CD4-positive, alpha-beta T cell (primary cell): ENCODE results near the gene CEP112. TPM values are rescaled to one million over a fixed set of nuclear protein-coding genes. Genes with fewer than 3 reads are reported as not detected.

Experiments used
- ATAC-seq: fragments of 200-7000 bp; cut with Tn5 transposase; one replicate; pipeline ENCODE4 v1.10.0; 2022; ENCODE audit warnings: mild to moderate bottlenecking; ENCODE audit not compliant: poor library complexity
- CTCF ChIA-PET: fragments of 350-600 bp; sonication (Branson Sonifier 250); formaldehyde crosslinking; loops from one replicate; lab custom pipeline; 2021; ENCODE audit warnings: antibody characterized with exemption, inconsistent platforms; lab: Charles Lee
- POLR2A ChIA-PET: fragments of 350-600 bp; sonication (Branson Sonifier 250); formaldehyde crosslinking; loops from one replicate; lab custom pipeline; 2021; ENCODE audit warnings: antibody characterized with exemption, inconsistent platforms; lab: Charles Lee
- DNase-seq, 14 experiments: peaks; one replicate each; pipeline ENCODE4 v3.0.0-alpha.2; 2013 to 2020; ENCODE audit warnings: mixed read lengths in 2 of 14
- H3K27ac ChIP-seq, 2 donors: one replicate each; pipeline versions ENCODE4 v1.5.1 to v1.7.0; 2013; ENCODE audit warnings: low read length in 2 of 2, low read depth in 1 of 2, mild to moderate bottlenecking in 1 of 2
- H3K27me3 ChIP-seq, 2 experiments: 1 replicate in 1 of 2; 2 replicates in 1 of 2; pipeline versions ENCODE4 v1.6.1 to v1.7.0; 2013; ENCODE audit warnings: low read length in 2 of 2, control low read depth in 1 of 2, mild to moderate bottlenecking in 1 of 2, moderate library complexity in 1 of 2; ENCODE audit not compliant: insufficient read depth in 2 of 2, control insufficient read depth in 1 of 2
- H3K36me3 ChIP-seq: one replicate; pipeline ENCODE4 v1.6.1; 2013; ENCODE audit warnings: low read length, control low read depth; ENCODE audit not compliant: insufficient read depth
- H3K4me1 ChIP-seq: one replicate; pipeline ENCODE4 v1.6.1; 2013; ENCODE audit warnings: low read length, control low read depth; ENCODE audit not compliant: insufficient read depth
- H3K4me3 ChIP-seq: one replicate; pipeline ENCODE4 v1.5.1; 2013; ENCODE audit warnings: mild to moderate bottlenecking, low read length, moderate library complexity
- H3K9me3 ChIP-seq, 2 experiments: 1 replicate in 1 of 2; 2 replicates in 1 of 2; pipeline versions ENCODE4 v1.6.1 to v1.7.0; 2013; ENCODE audit warnings: low read length in 2 of 2, mild to moderate bottlenecking in 2 of 2, control low read depth in 1 of 2, moderate library complexity in 1 of 2; ENCODE audit not compliant: control insufficient read depth in 1 of 2, insufficient read depth in 1 of 2
- H3K27ac Mint-ChIP-seq: one replicate; pipeline ENCODE4 v1.8.0; 2020; ENCODE audit warnings: mixed read lengths
- H3K27me3 Mint-ChIP-seq: one replicate; pipeline ENCODE4 v1.8.0; 2021; ENCODE audit warnings: mixed read lengths
- H3K36me3 Mint-ChIP-seq: one replicate; pipeline ENCODE4 v1.8.0; 2021; ENCODE audit warnings: low read depth, mixed read lengths
- H3K4me1 Mint-ChIP-seq: one replicate; pipeline ENCODE4 v1.8.0; 2021; ENCODE audit warnings: low read depth, mixed read lengths
- H3K4me3 Mint-ChIP-seq: one replicate; pipeline ENCODE4 v1.8.0; 2020; ENCODE audit warnings: mild to moderate bottlenecking, mixed read lengths
- H3K9me3 Mint-ChIP-seq: one replicate; pipeline ENCODE4 v1.8.0; 2020; ENCODE audit warnings: mixed read lengths
- intact Hi-C, 2 experiments: fragments of 100-400 bp; cut with DNase I in 1 of 2; cut with micrococcal nuclease in 1 of 2; formaldehyde crosslinking; loops; one replicate each; pipeline versions ENCODE4 v1.15.1 to v1.9.0; 2023 to 2025; cut with DNase I, micrococcal nuclease
- total RNA-seq, 174 experiments: library from RNA in 2 of 174; stranded (reverse) in 2 of 174; gene quantifications; one replicate each; pipeline ENCODE4 v1.2.3 and lab custom pipeline; 2021 to 2026
- TF ChIP-seq, protein P1 (sequence below): fragments of 200-600 bp; IDR thresholded peaks from one replicate; pipeline ENCODE4 v1.8.0; 2022; ENCODE audit warnings: antibody characterized with exemption, mild to moderate bottlenecking

Gene CEP112
- total RNA-seq, 2 experiments from 2014 or later = 1.6 to 2.2 TPM

DNA sequence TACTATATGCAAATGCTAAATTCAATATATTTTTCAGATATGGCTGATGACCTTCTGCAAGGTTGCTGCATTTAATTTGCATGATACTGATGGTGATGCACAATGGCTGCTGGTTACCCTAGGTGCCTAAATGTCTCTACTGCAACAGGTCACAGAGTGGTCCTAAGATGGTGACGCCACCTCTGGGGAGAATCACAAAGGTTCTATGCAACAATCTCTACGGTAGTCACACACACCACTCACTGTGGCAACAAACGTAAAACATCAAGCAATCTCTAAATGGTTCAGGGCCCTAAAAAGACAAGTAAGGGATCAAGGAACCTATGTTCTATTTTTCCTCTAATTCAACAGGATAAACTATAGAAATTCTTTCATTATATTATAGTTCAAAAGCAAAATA, 293.3 kb downstream of the CEP112 start:
- DNase-seq (no peak), ATAC-seq (no peak)
- Mint-ChIP-seq H3K4me1 (no peaks in the 10 kb centered on the region), H3K27me3 (no peaks in the 10 kb centered on the region), H3K27ac (no peak overlapping the region), H3K4me3 (no peak overlapping the region), H3K9me3 (no peaks in the 10 kb centered on the region), H3K36me3 (no peaks in the 10 kb centered on the region)
- TF ChIP-seq, protein P1, sequence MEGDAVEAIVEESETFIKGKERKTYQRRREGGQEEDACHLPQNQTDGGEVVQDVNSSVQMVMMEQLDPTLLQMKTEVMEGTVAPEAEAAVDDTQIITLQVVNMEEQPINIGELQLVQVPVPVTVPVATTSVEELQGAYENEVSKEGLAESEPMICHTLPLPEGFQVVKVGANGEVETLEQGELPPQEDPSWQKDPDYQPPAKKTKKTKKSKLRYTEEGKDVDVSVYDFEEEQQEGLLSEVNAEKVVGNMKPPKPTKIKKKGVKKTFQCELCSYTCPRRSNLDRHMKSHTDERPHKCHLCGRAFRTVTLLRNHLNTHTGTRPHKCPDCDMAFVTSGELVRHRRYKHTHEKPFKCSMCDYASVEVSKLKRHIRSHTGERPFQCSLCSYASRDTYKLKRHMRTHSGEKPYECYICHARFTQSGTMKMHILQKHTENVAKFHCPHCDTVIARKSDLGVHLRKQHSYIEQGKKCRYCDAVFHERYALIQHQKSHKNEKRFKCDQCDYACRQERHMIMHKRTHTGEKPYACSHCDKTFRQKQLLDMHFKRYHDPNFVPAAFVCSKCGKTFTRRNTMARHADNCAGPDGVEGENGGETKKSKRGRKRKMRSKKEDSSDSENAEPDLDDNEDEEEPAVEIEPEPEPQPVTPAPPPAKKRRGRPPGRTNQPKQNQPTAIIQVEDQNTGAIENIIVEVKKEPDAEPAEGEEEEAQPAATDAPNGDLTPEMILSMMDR = no peak
- no peak overlapping the region for H3K27ac ChIP-seq
- no peaks in the 10 kb centered on the region for H3K36me3 ChIP-seq
- no peaks in the 10 kb centered on the region for H3K4me1 ChIP-seq
- H3K9me3 ChIP-seq = no peaks in the 10 kb centered on the region
- no peaks in the 10 kb centered on the region for H3K27me3 ChIP-seq
- ChIA-PET POLR2A (no interaction called here), CTCF (no interaction called here)
- intact Hi-C loops = no loop called here
- H3K4me3 ChIP-seq = no peak overlapping the region

DNA sequence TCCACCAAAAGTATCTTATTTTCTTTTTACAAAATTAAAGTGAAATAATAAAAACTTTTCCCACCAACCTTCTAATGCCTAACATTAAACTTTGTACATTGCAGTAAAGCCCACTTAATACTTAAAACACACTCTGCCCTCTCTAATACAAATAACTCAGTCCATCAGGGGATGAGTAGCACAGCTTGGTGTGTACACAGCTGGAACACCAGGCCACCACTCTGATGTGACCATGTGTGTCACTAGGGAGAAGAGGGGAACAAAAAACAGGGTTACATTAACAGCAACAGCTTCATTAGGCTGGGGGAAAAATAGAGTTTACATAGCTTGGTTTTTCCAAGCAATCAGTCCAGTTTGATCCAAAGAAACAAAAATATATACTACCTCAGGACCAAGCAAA, 295.0 kb downstream of the CEP112 start:
- Histone ChIP-seq H3K4me3 (no peak overlapping the region), H3K27me3 (no peaks in the 10 kb centered on the region), H3K27ac (no peak overlapping the region), H3K36me3 (no peaks in the 10 kb centered on the region), H3K9me3 (no peaks in the 10 kb centered on the region), H3K4me1 (no peaks in the 10 kb centered on the region)
- POLR2A ChIA-PET = no interaction called here
- no peaks in the 10 kb centered on the region for H3K36me3 Mint-ChIP-seq
- DNase-seq (no peak), ATAC-seq (no peak)
- no peak overlapping the region for H3K27ac Mint-ChIP-seq
- CTCF ChIA-PET = no interaction called here
- no peaks in the 10 kb centered on the region for H3K4me1 Mint-ChIP-seq
- no peaks in the 10 kb centered on the region for H3K27me3 Mint-ChIP-seq
- no peak overlapping the region for H3K4me3 Mint-ChIP-seq
- H3K9me3 Mint-ChIP-seq = no peaks in the 10 kb centered on the region
- TF ChIP-seq, protein P1 = no peak
- intact Hi-C loops = no loop called here

DNA sequence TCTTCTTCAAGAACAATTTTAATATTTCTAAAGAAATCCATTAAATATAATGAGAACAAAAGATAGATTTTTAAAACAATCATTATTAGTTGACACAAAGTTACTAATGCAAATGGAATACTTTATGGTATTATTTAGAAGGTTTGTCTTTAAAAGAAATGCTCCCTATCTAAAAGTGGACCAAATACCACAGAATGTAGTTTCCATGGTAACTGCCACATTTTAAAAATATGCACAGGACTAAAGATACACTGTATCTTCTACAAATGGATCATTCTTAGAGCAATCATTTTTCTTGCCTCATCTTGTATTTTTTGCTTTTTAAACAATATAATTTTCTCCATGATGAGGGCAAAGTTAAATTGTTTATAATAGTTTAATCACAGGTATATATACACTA, 296.0 kb downstream of the CEP112 start:
- Mint-ChIP-seq H3K4me1 (no peaks in the 10 kb centered on the region), H3K36me3 (no peaks in the 10 kb centered on the region), H3K9me3 (no peaks in the 10 kb centered on the region), H3K27ac (no peak overlapping the region), H3K4me3 (no peak overlapping the region), H3K27me3 (no peaks in the 10 kb centered on the region)
- intact Hi-C loops = no loop called here
- ChIA-PET POLR2A (no interaction called here), CTCF (no interaction called here)
- H3K9me3 ChIP-seq = no peaks in the 10 kb centered on the region
- H3K4me1 ChIP-seq = no peaks in the 10 kb centered on the region
- H3K27me3 ChIP-seq = no peaks in the 10 kb centered on the region
- no peak overlapping the region for H3K27ac ChIP-seq
- H3K36me3 ChIP-seq = no peaks in the 10 kb centered on the region
- H3K4me3 ChIP-seq = no peak overlapping the region
- TF ChIP-seq, protein P1 = no peak
- DNase-seq (no peak), ATAC-seq (no peak)
